ENCODE data around the gene MS4A18.

DNA sequence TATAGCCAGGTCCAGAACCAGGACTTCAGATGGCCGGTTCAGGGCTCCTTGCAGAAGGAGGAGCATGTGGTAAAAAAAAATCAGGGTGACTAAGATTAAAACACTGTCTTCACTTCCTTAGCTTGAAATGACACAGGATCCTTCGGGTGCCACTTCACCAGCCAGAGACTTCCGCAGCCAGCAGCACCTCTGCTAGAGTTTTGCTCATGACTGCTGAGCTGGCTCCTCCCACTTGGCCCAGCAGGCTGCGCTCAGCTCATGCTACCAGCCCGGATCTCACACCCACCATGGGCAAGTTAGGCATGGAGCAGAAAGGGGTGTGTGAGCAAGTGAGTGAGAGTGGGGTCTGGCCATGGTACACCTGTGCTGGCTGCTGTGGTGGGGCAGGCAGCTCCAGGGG lies 6.6 kb upstream of the MS4A18 start:
- TF ChIP-seq GATA2 (IDR thresholded peaks at IDR 0.05; ENCODE audit: low read depth, low read length) (no peak), GATA3 (IDR thresholded peaks at IDR 0.05; ENCODE audit: low read depth, low read length) (no peak)
